Prostate gland (tissue), 2 donors: Measurements from ENCODE around the gene AUTS2. TPM values are rescaled to one million over a fixed set of nuclear protein-coding genes. Genes with fewer than 3 reads are reported as not detected.

Experiments
- DNase-seq: peaks from one replicate; pipeline ENCODE4 v3.0.0-alpha.2; 2019; ENCODE audit warnings: low spot score
- H3K27ac ChIP-seq, 2 donors: fragments of 200-600 bp; sonication (generic); 2 replicates each; pipeline ENCODE4 v1.5.1; 2017 to 2019
- H3K27me3 ChIP-seq: fragments of 200-600 bp; sonication (generic); replicated peaks from 2 replicates; pipeline ENCODE4 v1.5.1; 2019; ENCODE audit not compliant: insufficient read depth
- H3K36me3 ChIP-seq, 2 donors: fragments of 200-600 bp; sonication (generic); 1 replicate in 1 of 2; 2 replicates in 1 of 2; pipeline versions ENCODE4 v1.5.1 to v1.8.1; 2017 to 2019
- H3K4me1 ChIP-seq: fragments of 200-600 bp; sonication (generic); replicated peaks from 2 replicates; pipeline ENCODE4 v1.5.1; 2019
- H3K4me3 ChIP-seq, 2 donors: fragments of 200-600 bp; sonication (generic); 2 replicates each; pipeline ENCODE4 v1.5.1; 2017 to 2019
- H3K9me3 ChIP-seq: fragments of 200-600 bp; sonication (generic); 2 replicates; pipeline ENCODE4 v1.5.1; 2017
- POLR2A ChIP-seq: fragments of 450-650 bp; IDR thresholded peaks from one replicate; pipeline ENCODE4 v1.6.1; 2016; ENCODE audit warnings: antibody characterized with exemption, mild to moderate bottlenecking
- POLR2AphosphoS5 ChIP-seq: sonication (generic); formaldehyde crosslinking; IDR thresholded peaks from one replicate; pipeline ENCODE4 v1.6.1; 2017; ENCODE audit warnings: antibody characterized with exemption
- WGBS: methylation state at CpG from one replicate; pipeline ENCODE4 v1.1.5; 2018; 5-methylcytosine and 5-hydroxymethylcytosine counted together
- intact Hi-C: fragments of 100-400 bp; cut with DNase I; formaldehyde crosslinking; loops from one replicate; pipeline ENCODE4 v1.14.2; 2022
- total RNA-seq, 2 donors: library from RNA; depleted of rRNA; stranded (reverse); fragments of >200 nt; gene quantifications; one replicate each; pipeline ENCODE4 v1.1.0, GENCODE V29; 2016
- TF ChIP-seq, protein P1 (sequence below), 4 experiments: fragments of 200-600 bp in 2 of 4; fragments of 450-650 bp in 2 of 4; sonication (generic) in 2 of 4; IDR thresholded peaks; 1 replicate in 3 of 4; 2 replicates in 1 of 4; pipeline ENCODE4 v1.5.1; 2016 to 2019; ENCODE audit warnings: antibody characterized with exemption in 4 of 4, mild to moderate bottlenecking in 2 of 4, moderate library complexity in 2 of 4

AUTS2 gene
- total RNA-seq, 2 donors from 2014 or later, result 25.0 to 55.2 TPM

DNA sequence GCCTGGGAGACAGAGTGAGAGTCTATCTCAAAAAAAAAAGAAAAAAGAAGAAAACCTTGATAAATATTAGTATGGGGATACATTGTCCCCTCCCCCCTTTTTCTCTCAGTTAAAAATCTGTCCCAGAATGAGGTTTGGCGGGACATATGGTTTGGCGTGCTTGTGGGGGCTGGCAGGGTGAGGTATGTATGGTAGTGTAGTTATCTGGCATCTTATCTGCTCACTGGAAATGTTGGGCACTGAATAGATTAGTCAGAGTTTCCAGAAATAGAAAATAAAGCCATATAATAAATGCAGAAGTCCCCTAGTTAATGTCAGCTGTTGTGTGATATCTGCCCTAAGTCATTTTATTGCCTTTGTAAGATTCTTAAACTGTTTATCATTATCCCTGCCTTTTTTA is 1136.1 kb downstream of the AUTS2 start:
- no peak for DNase-seq
- Histone ChIP-seq H3K27ac (no peak overlapping the region), H3K4me1 (no peaks in the 10 kb centered on the region), H3K36me3 (no peaks in the 10 kb centered on the region), H3K9me3 (no peaks in the 10 kb centered on the region), H3K27me3 (no peaks in the 10 kb centered on the region), H3K4me3 (no peak overlapping the region)
- intact Hi-C loops, result no loop called here
- 46% methylated on average over 2 of the region's 2 CpGs for WGBS
- TF ChIP-seq POLR2AphosphoS5 (no peak), POLR2A (no peak)
- TF ChIP-seq, protein P1, sequence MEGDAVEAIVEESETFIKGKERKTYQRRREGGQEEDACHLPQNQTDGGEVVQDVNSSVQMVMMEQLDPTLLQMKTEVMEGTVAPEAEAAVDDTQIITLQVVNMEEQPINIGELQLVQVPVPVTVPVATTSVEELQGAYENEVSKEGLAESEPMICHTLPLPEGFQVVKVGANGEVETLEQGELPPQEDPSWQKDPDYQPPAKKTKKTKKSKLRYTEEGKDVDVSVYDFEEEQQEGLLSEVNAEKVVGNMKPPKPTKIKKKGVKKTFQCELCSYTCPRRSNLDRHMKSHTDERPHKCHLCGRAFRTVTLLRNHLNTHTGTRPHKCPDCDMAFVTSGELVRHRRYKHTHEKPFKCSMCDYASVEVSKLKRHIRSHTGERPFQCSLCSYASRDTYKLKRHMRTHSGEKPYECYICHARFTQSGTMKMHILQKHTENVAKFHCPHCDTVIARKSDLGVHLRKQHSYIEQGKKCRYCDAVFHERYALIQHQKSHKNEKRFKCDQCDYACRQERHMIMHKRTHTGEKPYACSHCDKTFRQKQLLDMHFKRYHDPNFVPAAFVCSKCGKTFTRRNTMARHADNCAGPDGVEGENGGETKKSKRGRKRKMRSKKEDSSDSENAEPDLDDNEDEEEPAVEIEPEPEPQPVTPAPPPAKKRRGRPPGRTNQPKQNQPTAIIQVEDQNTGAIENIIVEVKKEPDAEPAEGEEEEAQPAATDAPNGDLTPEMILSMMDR (IDR thresholded peaks at IDR 0.05), result no peak

DNA sequence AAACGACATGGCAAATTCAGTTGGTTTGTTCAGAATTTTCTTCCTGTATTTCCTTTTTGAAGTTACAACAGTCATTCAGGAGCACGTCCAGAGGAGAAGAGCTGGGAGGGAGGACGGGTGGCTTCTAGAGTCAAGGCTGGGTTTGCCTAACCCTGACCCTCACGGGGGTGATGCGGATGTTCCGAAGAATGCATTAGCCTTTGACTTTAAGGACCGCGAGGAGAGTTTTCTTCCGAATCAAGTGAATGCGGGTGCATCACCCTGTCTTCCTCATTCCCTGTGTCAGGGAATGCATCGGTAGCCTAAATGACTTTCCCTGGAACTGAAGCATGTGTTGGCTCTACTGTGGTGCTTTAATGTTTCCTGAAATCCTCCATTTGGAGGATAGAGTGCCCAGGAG is 1137.0 kb downstream of the AUTS2 start:
- no peak overlapping the region for H3K4me3 ChIP-seq
- WGBS, result 78% methylated on average over 11 of the region's 11 CpGs
- H3K27ac ChIP-seq, result no peak overlapping the region
- no peak for DNase-seq
- H3K9me3 ChIP-seq, result no peaks in the 10 kb centered on the region
- TF ChIP-seq POLR2A (no peak), POLR2AphosphoS5 (no peak)
- TF ChIP-seq, protein P1 (IDR thresholded peaks at IDR 0.05), result no peak
- no peaks in the 10 kb centered on the region for H3K36me3 ChIP-seq
- H3K27me3 ChIP-seq, result no peaks in the 10 kb centered on the region
- no peaks in the 10 kb centered on the region for H3K4me1 ChIP-seq
- intact Hi-C loops, result no loop called here

DNA sequence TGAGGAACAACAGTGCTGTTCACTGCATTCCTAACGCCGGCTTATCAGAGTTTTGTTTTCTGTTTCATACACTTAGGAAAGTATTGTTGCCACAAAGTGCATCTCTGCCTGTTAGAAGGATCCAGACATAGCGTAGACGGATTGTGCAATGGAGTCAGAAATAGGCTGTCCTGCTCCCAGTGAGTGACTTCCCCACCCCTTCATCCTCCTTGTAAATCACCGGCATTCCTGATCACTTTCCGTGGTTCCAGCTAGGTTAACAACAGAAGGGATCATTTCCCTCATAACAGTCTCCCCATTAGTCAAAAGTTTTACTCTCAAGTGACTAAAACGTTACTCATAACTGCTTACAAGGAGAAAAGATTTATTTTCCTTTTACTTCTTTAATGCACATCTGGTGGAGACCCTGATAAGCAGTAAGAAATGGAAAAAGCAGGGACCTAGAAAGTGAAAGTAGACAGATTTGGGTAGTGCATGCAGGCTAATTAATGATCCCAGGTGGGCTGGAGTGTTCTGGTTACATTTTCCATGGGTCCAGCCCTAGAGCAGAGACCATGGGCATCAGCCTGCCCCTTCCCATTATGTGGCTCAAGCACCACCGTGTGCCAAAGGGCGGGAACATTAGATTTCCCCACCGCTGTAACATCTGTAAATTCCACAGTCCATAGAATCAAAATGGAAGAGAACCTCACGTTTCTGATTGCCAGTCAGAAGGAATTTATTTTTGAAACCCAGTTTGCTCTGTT is 1138.6 kb downstream of the AUTS2 start:
- H3K4me3 ChIP-seq, result no peak overlapping the region
- 18% methylated on average over 11 of the region's 11 CpGs for WGBS
- no peaks in the 10 kb centered on the region for H3K4me1 ChIP-seq
- peak overlapping the region; percentile 11 for H3K27ac ChIP-seq
- TF ChIP-seq, protein P1 (IDR thresholded peaks at IDR 0.05), result no peak
- TF ChIP-seq POLR2AphosphoS5, result peak; percentile 32
- intact Hi-C loops, result no loop called here
- no peaks in the 10 kb centered on the region for H3K36me3 ChIP-seq
- H3K27me3 ChIP-seq, result no peaks in the 10 kb centered on the region
- no peaks in the 10 kb centered on the region for H3K9me3 ChIP-seq
- DNase-seq, result no peak

DNA sequence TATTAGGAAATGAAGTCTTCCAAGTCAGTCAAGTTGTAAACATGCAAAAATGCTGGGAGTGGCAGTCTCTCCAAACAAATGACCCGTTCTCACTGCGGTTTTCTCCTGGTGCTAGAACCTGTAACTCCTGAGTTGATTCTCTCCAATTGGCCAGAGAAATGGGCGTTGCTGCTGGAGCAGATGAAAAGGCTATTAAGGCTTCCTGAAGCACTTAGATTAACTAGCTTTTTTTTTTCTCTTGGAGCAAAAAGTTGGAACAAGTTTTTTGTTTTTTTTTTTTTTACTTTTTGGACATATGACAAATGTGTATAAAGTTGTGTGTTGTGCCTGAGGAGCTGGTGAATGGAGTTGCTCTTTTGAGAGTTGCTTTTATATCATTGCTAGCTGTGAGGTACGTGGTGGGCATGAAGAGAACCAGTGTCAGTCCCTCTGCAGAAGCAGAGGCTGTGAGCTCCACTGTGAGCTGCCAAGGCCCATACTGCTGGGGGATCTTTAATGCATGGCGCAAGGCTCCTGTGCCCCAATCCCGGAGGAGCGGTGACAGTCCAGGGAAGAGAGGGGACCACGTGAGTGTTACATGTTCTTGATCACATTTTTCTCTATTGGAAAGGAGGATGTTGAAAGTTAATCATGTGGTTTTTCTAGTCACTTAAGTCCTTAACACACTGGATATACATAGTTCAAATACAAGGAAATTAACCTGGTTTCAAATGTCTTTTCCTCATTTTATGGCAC is 1140.0 kb downstream of the AUTS2 start:
- H3K27ac ChIP-seq, result peak overlapping the region; percentile 11 to 36
- 45% methylated on average over 8 of the region's 8 CpGs for WGBS
- H3K4me3 ChIP-seq, result no peak overlapping the region
- no peaks in the 10 kb centered on the region for H3K27me3 ChIP-seq
- H3K36me3 ChIP-seq, result no peaks in the 10 kb centered on the region
- DNase-seq, result peak; percentile 90
- intact Hi-C loops, result no loop called here
- TF ChIP-seq, protein P1 (IDR thresholded peaks at IDR 0.05), result peak in 1 of 4 experiments; percentile 19
- TF ChIP-seq POLR2A (no peak), POLR2AphosphoS5 (peak; percentile 87)
- no peaks in the 10 kb centered on the region for H3K4me1 ChIP-seq
- H3K9me3 ChIP-seq, result no peaks in the 10 kb centered on the region
